H1 (cell line): ENCODE results near the gene HOTAIR. TPM values are rescaled to one million over a fixed set of nuclear protein-coding genes. Genes with fewer than 3 reads are reported as not detected.

Source experiments
- CTCF ChIA-PET: fragments of 300-600 bp; sonication (Branson Sonifier 250); formaldehyde crosslinking; loops from one replicate; lab custom pipeline; 2021; ENCODE audit not compliant: partially characterized antibody; lab: Charles Lee
- POLR2A ChIA-PET: fragments of 300-600 bp; sonication (Branson Sonifier 250); formaldehyde crosslinking; loops from one replicate; lab custom pipeline; 2021; ENCODE audit warnings: inconsistent platforms; ENCODE audit not compliant: partially characterized antibody; lab: Charles Lee
- DNase-seq, 2 experiments: peaks; one replicate each; pipeline versions ENCODE4 v3.0.0 to v3.0.0-alpha.2; 2010 to 2022; ENCODE audit warnings: low spot score in 2 of 2, low read depth in 1 of 2, mixed read lengths in 1 of 2
- FAIRE-seq: peaks from 2 replicates; lab custom pipeline; 2011; peaks lifted over from hg19 to GRCh38; lab: Jason Lieb, UNC
- H2AFZ ChIP-seq: 2 replicates; pipeline ENCODE4 v1.8.1; 2012; ENCODE audit warnings: low read length, inconsistent platforms
- H2AK5ac ChIP-seq: 2 replicates; pipeline ENCODE4 v1.6.1; 2013; ENCODE audit warnings: low read depth, low read length
- H2BK120ac ChIP-seq: replicated peaks from 2 replicates; pipeline ENCODE3; 2013; ENCODE audit warnings: low read depth, low read length, inconsistent platforms
- H2BK12ac ChIP-seq: 2 replicates; pipeline ENCODE4 v1.6.1; 2013; ENCODE audit warnings: low read depth, low read length
- H2BK15ac ChIP-seq: 2 replicates; pipeline ENCODE4 v1.6.1; 2013; ENCODE audit warnings: low read length
- H2BK20ac ChIP-seq: 2 replicates; pipeline ENCODE4 v1.6.1; 2013; ENCODE audit warnings: low read length
- H2BK5ac ChIP-seq: 2 replicates; pipeline ENCODE4 v1.6.1; 2013; ENCODE audit warnings: low read depth, low read length
- H3K14ac ChIP-seq: 2 replicates; pipeline ENCODE4 v1.6.1; 2013; ENCODE audit warnings: inconsistent platforms; ENCODE audit not compliant: insufficient read length
- H3K18ac ChIP-seq: 2 replicates; pipeline ENCODE4 v1.6.1; 2013; ENCODE audit warnings: low read length; ENCODE audit errors: extremely low read depth
- H3K23ac ChIP-seq: 2 replicates; pipeline ENCODE4 v1.6.1; 2013; ENCODE audit warnings: inconsistent platforms; ENCODE audit not compliant: insufficient read length
- H3K23me2 ChIP-seq: 2 replicates; pipeline ENCODE4 v1.6.1; 2013; ENCODE audit warnings: low read depth, low read length
- H3K27ac ChIP-seq: 2 replicates; pipeline ENCODE4 v1.6.1; 2011; ENCODE audit warnings: low read depth, low read length, inconsistent platforms
- H3K27me3 ChIP-seq, 4 experiments: replicated peaks in 1 of 4; 1 replicate in 1 of 4; 2 replicates in 3 of 4; pipeline versions ENCODE4 v1.6.1 to v1.8.1; 2011 to 2013; ENCODE audit warnings: low read length in 3 of 4, mild to moderate bottlenecking in 3 of 4, inconsistent platforms in 2 of 4, mixed read lengths in 2 of 4, moderate library complexity in 1 of 4; ENCODE audit not compliant: control insufficient read depth in 3 of 4, insufficient read depth in 3 of 4; ENCODE audit errors: extremely low read depth in 1 of 4
- H3K36me3 ChIP-seq, 4 experiments: 2 replicates each; pipeline versions ENCODE4 v1.6.1 to v1.8.1; 2011 to 2013; ENCODE audit warnings: mild to moderate bottlenecking in 4 of 4, low read length in 3 of 4, moderate library complexity in 2 of 4, control low read depth in 1 of 4, inconsistent platforms in 1 of 4; ENCODE audit not compliant: insufficient read depth in 4 of 4, control insufficient read depth in 2 of 4
- H3K4ac ChIP-seq: replicated peaks from 2 replicates; pipeline ENCODE3; 2013; ENCODE audit warnings: low read length, low read depth, mixed read lengths, inconsistent platforms; ENCODE audit not compliant: insufficient read length
- H3K4me1 ChIP-seq, 4 experiments: replicated peaks in 1 of 4; 1 replicate in 1 of 4; 2 replicates in 3 of 4; pipeline versions ENCODE4 v1.6.1 to v1.8.1; 2011 to 2013; ENCODE audit warnings: low read length in 3 of 4, inconsistent platforms in 2 of 4, mixed read lengths in 1 of 4; ENCODE audit not compliant: insufficient read depth in 4 of 4, control insufficient read depth in 3 of 4
- H3K4me2 ChIP-seq, 2 experiments: 2 replicates each; pipeline versions ENCODE4 v1.6.1 to v1.8.1; 2011 to 2013; ENCODE audit warnings: low read depth in 2 of 2, low read length in 2 of 2, control low read depth in 1 of 2, inconsistent platforms in 1 of 2, mild to moderate bottlenecking in 1 of 2; ENCODE audit not compliant: insufficient read depth in 1 of 2
- H3K4me3 ChIP-seq, 4 experiments: fragments of 200-600, 300-600 bp in 1 of 4; sonication (generic), shearing (Covaris generic), sonication (Bioruptor Twin) in 1 of 4; 2 replicates each; pipeline versions ENCODE4 v1.5.1 to v1.8.1; 2011 to 2016; ENCODE audit warnings: low read length in 4 of 4, low read depth in 3 of 4, control low read depth in 2 of 4, inconsistent platforms in 2 of 4, mild to moderate bottlenecking in 2 of 4, mixed read lengths in 1 of 4, moderate library complexity in 1 of 4; ENCODE audit not compliant: insufficient read depth in 2 of 4; ENCODE audit errors: extremely low read depth in 1 of 4
- H3K56ac ChIP-seq: replicated peaks from 2 replicates; pipeline ENCODE3; 2013; ENCODE audit warnings: low read depth, mild to moderate bottlenecking, mixed read lengths, low read length, inconsistent platforms; ENCODE audit not compliant: insufficient read length
- H3K79me1 ChIP-seq: 2 replicates; pipeline ENCODE4 v1.6.1; 2013; ENCODE audit warnings: low read depth, low read length, control low read depth
- H3K79me2 ChIP-seq, 2 experiments: 2 replicates each; pipeline versions ENCODE4 v1.6.1 to v1.8.1; 2012 to 2013; ENCODE audit warnings: low read length in 2 of 2, mild to moderate bottlenecking in 2 of 2, inconsistent platforms in 1 of 2; ENCODE audit not compliant: insufficient read depth in 2 of 2, control insufficient read depth in 1 of 2
- H3K9ac ChIP-seq, 4 experiments: replicated peaks in 1 of 4; 1 replicate in 1 of 4; 2 replicates in 3 of 4; pipeline versions ENCODE4 v1.6.1 to v1.8.1; 2011 to 2013; ENCODE audit warnings: low read depth in 3 of 4, low read length in 3 of 4, control low read depth in 2 of 4, mild to moderate bottlenecking in 2 of 4, moderate library complexity in 2 of 4, inconsistent platforms in 1 of 4; ENCODE audit errors: extremely low read depth in 1 of 4
- H3K9me3 ChIP-seq, 2 experiments: 2 replicates each; pipeline versions ENCODE4 v1.6.1 to v1.8.1; 2012 to 2013; ENCODE audit warnings: mild to moderate bottlenecking in 2 of 2, moderate library complexity in 2 of 2, control low read depth in 1 of 2, inconsistent platforms in 1 of 2, low read depth in 1 of 2, low read length in 1 of 2, mixed read lengths in 1 of 2; ENCODE audit not compliant: insufficient read depth in 2 of 2
- H4K20me1 ChIP-seq, 2 experiments: replicated peaks in 1 of 2; 2 replicates each; pipeline versions ENCODE3 to v1.8.1; 2011 to 2013; ENCODE audit warnings: inconsistent platforms in 2 of 2, low read length in 2 of 2, mild to moderate bottlenecking in 1 of 2; ENCODE audit not compliant: insufficient read depth in 2 of 2, control insufficient read depth in 1 of 2
- H4K5ac ChIP-seq: 2 replicates; pipeline ENCODE4 v1.6.1; 2013; ENCODE audit warnings: low read length, low read depth, mixed read lengths, inconsistent platforms; ENCODE audit not compliant: insufficient read length
- H4K8ac ChIP-seq: 2 replicates; pipeline ENCODE4 v1.8.0; 2013; ENCODE audit warnings: mild to moderate bottlenecking, moderate library complexity, low read length, inconsistent platforms; ENCODE audit not compliant: insufficient read depth; ENCODE audit errors: extremely low read depth
- H4K91ac ChIP-seq: replicated peaks from 2 replicates; pipeline ENCODE3; 2013; ENCODE audit warnings: low read length, mixed read lengths, inconsistent platforms; ENCODE audit not compliant: insufficient read length
- ASH2L ChIP-seq: fragments of 200-600, 300-600 bp; sonication (generic); IDR thresholded peaks from one replicate; pipeline ENCODE4 v1.7.1; 2017; ENCODE audit warnings: low read length
- EZH2 ChIP-seq: fragments of 200-600 bp; sonication (generic); IDR thresholded peaks from 2 replicates; pipeline ENCODE4 v1.7.1; 2012; ENCODE audit warnings: low read depth, mild to moderate bottlenecking, moderate library complexity, low read length, inconsistent platforms; ENCODE audit not compliant: severe bottlenecking
- HDAC2 ChIP-seq, 2 experiments: fragments of 300-600 bp in 1 of 2; sonication (generic) in 1 of 2; IDR thresholded peaks; 2 replicates each; pipeline ENCODE4 v1.6.1; 2011 to 2012; ENCODE audit warnings: low read depth in 2 of 2, low read length in 2 of 2, mild to moderate bottlenecking in 2 of 2, moderate library complexity in 2 of 2, borderline replicate concordance in 1 of 2, inconsistent platforms in 1 of 2
- KDM4A ChIP-seq: IDR thresholded peaks from one replicate; pipeline ENCODE4 v1.7.1; 2012; ENCODE audit warnings: low read depth, mild to moderate bottlenecking, moderate library complexity, low read length, inconsistent platforms; ENCODE audit not compliant: severe bottlenecking
- NRF1 ChIP-seq: IDR thresholded peaks from 2 replicates; pipeline ENCODE4 v1.6.1; 2011; ENCODE audit warnings: mild to moderate bottlenecking, low read depth, low read length, improper control_type of control experiment
- SUZ12 ChIP-seq: fragments of 200-600 bp; sonication (generic); IDR thresholded peaks from 2 replicates; pipeline ENCODE4 v1.6.1; 2012; ENCODE audit warnings: mild to moderate bottlenecking, inconsistent platforms, low read length, moderate library complexity, mixed read lengths
- TCF12 ChIP-seq: IDR thresholded peaks from 2 replicates; pipeline ENCODE4 v1.6.1; 2011; ENCODE audit warnings: low read depth, mild to moderate bottlenecking, low read length
- WGBS, 2 experiments: shearing (Covaris generic) in 1 of 2; methylation state at CpG; one replicate each; pipeline versions ENCODE4 v1.1.6 to v1.1.7; 2013 to 2015; ENCODE audit warnings: low lambda C conversion rate in 2 of 2, mixed read lengths in 2 of 2, inconsistent platforms in 1 of 2, low coverage in 1 of 2, missing lambda C conversion rate in 1 of 2; ENCODE audit not compliant: insufficient replicate concordance in 2 of 2, insufficient coverage in 1 of 2, insufficient read length in 1 of 2; ENCODE audit errors: extremely low coverage in 1 of 2, missing lambda C conversion rate in 1 of 2; 5-methylcytosine and 5-hydroxymethylcytosine counted together
- polyA plus RNA-seq, 7 experiments: library from polyadenylated mRNA; depleted of rRNA in 3 of 7; stranded (reverse) in 5 of 7; unstranded in 2 of 7; fragments of >200 nt in 5 of 7; fragments of 200-250 nt in 2 of 7; gene quantifications; 1 replicate in 5 of 7; 2 replicates in 1 of 7; 4 replicates in 1 of 7; pipeline versions ENCODE4 v1.2.1 to v1.2.3, GENCODE V29; 2011 to 2013; ENCODE audit warnings: missing spikeins in 2 of 7, mixed read lengths in 2 of 7
- total RNA-seq: library from RNA; stranded (reverse); fragmentation: NEBNext Ultra II Directional; extraction: Animal tissue kit (Norgen Biotek cat#: 25700); gene quantifications from 2 replicates; pipeline ENCODE4 v1.2.1, GENCODE V29; 2021

Gene HOTAIR
- total and polyA plus RNA-seq, 2 of the 8 experiments (the other 6 are each of a cell fraction or from before 2014, with no cell fraction given) = not detected

DNA sequence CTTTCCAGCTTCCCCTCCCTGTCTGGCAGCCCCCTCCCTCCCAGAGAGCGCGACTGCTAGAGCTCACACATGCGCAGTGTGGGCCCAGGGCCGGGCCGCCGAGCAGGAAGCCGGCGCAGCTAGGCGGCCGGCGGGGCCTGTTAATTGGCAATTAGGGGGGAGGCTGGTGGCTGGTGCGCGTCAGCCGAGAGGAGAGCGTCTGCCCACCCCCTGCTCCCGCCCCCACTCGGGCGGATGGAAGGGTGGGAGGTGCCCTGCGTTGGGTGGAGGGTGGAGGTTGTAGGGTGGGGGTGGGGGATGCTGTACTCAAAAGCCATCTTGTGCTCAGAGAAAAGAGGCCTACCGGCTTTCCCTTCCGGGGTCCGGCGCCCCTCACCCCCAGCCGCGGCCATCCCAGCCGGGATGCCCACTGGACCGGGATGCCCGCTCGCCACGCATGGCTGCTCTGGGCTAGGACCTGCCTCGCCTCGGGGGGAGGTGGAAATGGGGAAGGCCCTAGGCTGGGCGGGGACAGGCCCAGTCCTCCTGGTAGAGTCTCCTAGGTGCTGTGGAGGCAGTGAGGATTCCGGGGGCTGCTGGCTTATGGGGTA, 43.2 kb upstream of the HOTAIR start:
- H3K9ac ChIP-seq = no peak overlapping the region

More for the DNA sequence above, 43.2 kb upstream of the HOTAIR start:
- no peaks in the 10 kb centered on the region for H3K9me3 ChIP-seq
- FAIRE-seq (no peak), DNase-seq (peak in 1 of 2 experiments; percentile 83)
- no peak overlapping the region for H2AFZ ChIP-seq
- H3K36me3 ChIP-seq = no peaks in the 10 kb centered on the region; a peak in 1 of 8 replicates
- no peak overlapping the region for H3K4ac ChIP-seq
- H2BK5ac ChIP-seq = no peak overlapping the region
- peak overlapping the region; percentile 28 to 79 for H3K4me2 ChIP-seq
- H2BK12ac ChIP-seq = peak overlapping the region; percentile 90; the same call in 1 of the 2 replicates
- ChIA-PET POLR2A (interaction anchor here (1.3 kb wide), 1 partner anchor 80 kb away, joined by 4 read pairs; the partner anchor contains the start of gene HOXC13), CTCF (interaction anchor here (0.9 to 3.8 kb wide), 12 partner anchors 9 to 197 kb away, joined by 3 to 50 read pairs (median 4); partner anchors contain the start of genes HOXC12, HOXC8 and HOXC9)
- no peak overlapping the region for H4K91ac ChIP-seq
- H3K23me2 ChIP-seq = peaks cover 3% of the 10 kb centered on the region; the same call in 1 of the 2 replicates
- peak overlapping the region in 3 of 4 experiments; percentile 9 to 54 (median 26); a peak in 5 of 8 replicates for H3K4me3 ChIP-seq
- TF ChIP-seq KDM4A (peak; percentile 64), EZH2 (peak; percentile 72), NRF1 (peak; percentile 71), HDAC2 (IDR thresholded peaks at IDR 0.05; ENCODE audit: borderline replicate concordance in 1 of 2, low read depth in 2 of 2, low read length in 2 of 2) (no peak), TCF12 (no peak), SUZ12 (peak; percentile 74; the same call in 1 of the 2 replicates), ASH2L (peak; percentile 33)
- no peak overlapping the region; the same call in 1 of the 2 replicates for H3K18ac ChIP-seq
- no peak overlapping the region for H3K14ac ChIP-seq
- H2AK5ac ChIP-seq = no peak overlapping the region
- no peaks in the 10 kb centered on the region for H3K79me2 ChIP-seq
- H4K20me1 ChIP-seq = peaks cover 6 to 42% of the 10 kb centered on the region in 2 experiments
- 0 out of 2 replicates have a peak overlapping the region, but pooled peaks have one; percentile 18 for H2BK20ac ChIP-seq
- WGBS, 2 experiments = 5% methylated on average over 24 of the region's 34 CpGs; no CpG with 5 or more reads in 1 of the 2 experiments
- H4K8ac ChIP-seq = no peak overlapping the region
- no peak overlapping the region for H4K5ac ChIP-seq
- H3K27me3 ChIP-seq = peaks cover 95 to 100% (median 100%) of the 10 kb centered on the region in 4 experiments
- H3K23ac ChIP-seq = no peak overlapping the region
- H2BK120ac ChIP-seq = no peak overlapping the region
- no peak overlapping the region for H3K27ac ChIP-seq
- H3K56ac ChIP-seq = no peak overlapping the region
- no peaks in the 10 kb centered on the region for H3K79me1 ChIP-seq
- H3K4me1 ChIP-seq = peaks cover 0 to 12% (median 4%) of the 10 kb centered on the region in 4 experiments; a peak in 6 of 7 replicates
- H2BK15ac ChIP-seq = no peak overlapping the region
